SK-N-SH treated with all-trans-retinoic acid at 6 μM for 48 hours (cell line): Measurements from ENCODE around the gene RAB11FIP3.

ENCODE experiments used
- ATAC-seq: fragments of 200-7000 bp; cut with Tn5 transposase; 3 replicates; pipeline ENCODE4 v1.9.1; 2020; ENCODE audit warnings: mild to moderate bottlenecking, moderate library complexity
- BACH2 ChIP-seq: fragments of 250-450 bp; sonication (Bioruptor Pico); IDR thresholded peaks from 2 replicates; pipeline ENCODE4 v1.9.0; 2021; ENCODE audit warnings: mild to moderate bottlenecking, borderline replicate concordance
- CSDC2 ChIP-seq: fragments of 250-450 bp; sonication (Bioruptor Pico); IDR thresholded peaks from 2 replicates; pipeline ENCODE4 v1.5.0; 2020; ENCODE audit warnings: mild to moderate bottlenecking, moderate library complexity
- CSRNP3 ChIP-seq: fragments of 250-450 bp; sonication (Bioruptor Pico); IDR thresholded peaks from 2 replicates; pipeline ENCODE4 v1.5.1; 2021; ENCODE audit warnings: mild to moderate bottlenecking, moderate library complexity
- ESRRG ChIP-seq: fragments of 250-450 bp; sonication (Bioruptor Pico); IDR thresholded peaks from 2 replicates; pipeline ENCODE4 v1.6.1; 2021; ENCODE audit warnings: mild to moderate bottlenecking
- GLIS3 ChIP-seq: fragments of 250-450 bp; sonication (Bioruptor Pico); IDR thresholded peaks from 2 replicates; pipeline ENCODE4 v1.5.0; 2020; ENCODE audit warnings: mild to moderate bottlenecking, moderate library complexity
- ISL1 ChIP-seq: fragments of 250-450 bp; sonication (Bioruptor Pico); IDR thresholded peaks from 2 replicates; pipeline ENCODE4 v2.1.2; 2022; ENCODE audit warnings: mild to moderate bottlenecking, moderate library complexity
- OSR1 ChIP-seq: fragments of 250-450 bp; sonication (Bioruptor Pico); IDR thresholded peaks from 2 replicates; pipeline ENCODE4 v1.8.0; 2022; ENCODE audit warnings: moderate library complexity, mild to moderate bottlenecking, inconsistent platforms
- POU6F1 ChIP-seq: fragments of 250-450 bp; sonication (Bioruptor Pico); IDR thresholded peaks from 2 replicates; pipeline ENCODE4 v1.8.0; 2021; ENCODE audit warnings: low read depth, mild to moderate bottlenecking, moderate library complexity, borderline replicate concordance
- PPARA ChIP-seq: fragments of 250-450 bp; sonication (Bioruptor Pico); IDR thresholded peaks from 2 replicates; pipeline ENCODE4 v1.5.0; 2020; ENCODE audit warnings: mild to moderate bottlenecking, borderline replicate concordance
- RARB ChIP-seq: fragments of 250-450 bp; sonication (Bioruptor Pico); IDR thresholded peaks from 2 replicates; pipeline ENCODE4 v1.8.0; 2021; ENCODE audit warnings: mild to moderate bottlenecking, moderate library complexity
- SNAI2 ChIP-seq: fragments of 250-450 bp; sonication (Bioruptor Pico); IDR thresholded peaks from 2 replicates; pipeline ENCODE4 v1.5.0; 2020; ENCODE audit warnings: mild to moderate bottlenecking, moderate library complexity
- TCF4 ChIP-seq: fragments of 250-450 bp; sonication (Bioruptor Pico); IDR thresholded peaks from 2 replicates; pipeline ENCODE4 v1.8.0; 2021; ENCODE audit warnings: mild to moderate bottlenecking, moderate library complexity, borderline replicate concordance
- TOX ChIP-seq: fragments of 250-450 bp; sonication (Bioruptor Pico); IDR thresholded peaks from 2 replicates; pipeline ENCODE4 v1.8.0; 2021; ENCODE audit warnings: mild to moderate bottlenecking, moderate library complexity, borderline replicate concordance
- TSHZ2 ChIP-seq: fragments of 250-450 bp; sonication (Bioruptor Pico); IDR thresholded peaks from 2 replicates; pipeline ENCODE4 v1.5.0; 2020; ENCODE audit warnings: mild to moderate bottlenecking, moderate library complexity
- ZC3H10 ChIP-seq: fragments of 250-450 bp; sonication (Bioruptor Pico); IDR thresholded peaks from 2 replicates; pipeline ENCODE4 v1.5.1; 2021; ENCODE audit warnings: mild to moderate bottlenecking, moderate library complexity
- ZFP3 ChIP-seq: fragments of 250-450 bp; sonication (Bioruptor Pico); IDR thresholded peaks from 2 replicates; pipeline ENCODE4 v1.5.0; 2020; ENCODE audit warnings: mild to moderate bottlenecking, moderate library complexity
- ZFP30 ChIP-seq: fragments of 450-650 bp; formaldehyde crosslinking; IDR thresholded peaks from 2 replicates; pipeline ENCODE4 v1.5.0; 2022; ENCODE audit warnings: mild to moderate bottlenecking, moderate library complexity
- ZNF565 ChIP-seq: fragments of 450-650 bp; formaldehyde crosslinking; conservative IDR thresholded peaks from 2 replicates; pipeline ENCODE4 v1.5.0; 2020; ENCODE audit warnings: low read depth, mild to moderate bottlenecking, moderate library complexity
- ZNF70 ChIP-seq: fragments of 450-650 bp; formaldehyde crosslinking; IDR thresholded peaks from 2 replicates; pipeline ENCODE4 v1.5.0; 2020; ENCODE audit warnings: mild to moderate bottlenecking, moderate library complexity
- ZNF8 ChIP-seq: fragments of 450-650 bp; formaldehyde crosslinking; IDR thresholded peaks from 2 replicates; pipeline ENCODE4 v1.5.0; 2020; ENCODE audit warnings: mild to moderate bottlenecking, moderate library complexity

RAB11FIP3 gene

GRCh38 chr16:404971-405486, 20.4 kb upstream of the RAB11FIP3 start (continued):
- TF ChIP-seq ZFP3 (CRISPR knock-in tag) (no peak), CSDC2 (CRISPR knock-in tag) (no peak), ZC3H10 (no peak), GLIS3 (CRISPR knock-in tag) (no peak), SNAI2 (CRISPR knock-in tag) (no peak), RARB (CRISPR knock-in tag) (no peak), PPARA (CRISPR knock-in tag) (no peak)

- no peak for ATAC-seq
- TF ChIP-seq ZNF565 (CRISPR knock-in tag) (no peak), POU6F1 (CRISPR knock-in tag) (no peak), ZNF8 (CRISPR knock-in tag) (no peak), TOX (no peak), PPARA (CRISPR knock-in tag) (no peak), ZFP3 (CRISPR knock-in tag) (no peak), RARB (CRISPR knock-in tag) (no peak), ZC3H10 (no peak), ISL1 (CRISPR knock-in tag) (no peak), CSDC2 (CRISPR knock-in tag) (no peak), OSR1 (CRISPR knock-in tag) (no peak), GLIS3 (CRISPR knock-in tag) (no peak), SNAI2 (CRISPR knock-in tag) (no peak)
- TF ChIP-seq, all 23 proteins: peak for 0
Observed at GRCh38 chr16:405548-406506, 19.6 kb upstream of the RAB11FIP3 start.

- TF ChIP-seq OSR1 (CRISPR knock-in tag), result no peak
- TF ChIP-seq ISL1 (CRISPR knock-in tag), result no peak
- no peak for TF ChIP-seq ZNF70 (CRISPR knock-in tag)
- no peak for TF ChIP-seq TSHZ2 (CRISPR knock-in tag)
- no peak for TF ChIP-seq CSRNP3 (CRISPR knock-in tag)
- no peak for TF ChIP-seq GLIS3 (CRISPR knock-in tag)
- no peak for TF ChIP-seq RARB (CRISPR knock-in tag)
- no peak for TF ChIP-seq ZNF565 (CRISPR knock-in tag)
- no peak for TF ChIP-seq CSDC2 (CRISPR knock-in tag)
- no peak for TF ChIP-seq POU6F1 (CRISPR knock-in tag)
- TF ChIP-seq ZNF8 (CRISPR knock-in tag), result no peak
- TF ChIP-seq BACH2 (CRISPR knock-in tag), result no peak
- TF ChIP-seq PPARA (CRISPR knock-in tag), result no peak
- no peak for TF ChIP-seq ZFP30 (CRISPR knock-in tag)
- TF ChIP-seq TOX, result no peak
- no peak for TF ChIP-seq TCF4 (CRISPR knock-in tag)
- TF ChIP-seq ESRRG (CRISPR knock-in tag), result no peak
- no peak for TF ChIP-seq SNAI2 (CRISPR knock-in tag)
- TF ChIP-seq ZFP3 (CRISPR knock-in tag), result no peak
- TF ChIP-seq ZC3H10, result no peak
- ATAC-seq, result no peak
Observed at GRCh38 chr16:407253-407652, 18.2 kb upstream of the RAB11FIP3 start.
